Measurements from ENCODE around the gene ELFN1.

Gene ELFN1

DNA sequence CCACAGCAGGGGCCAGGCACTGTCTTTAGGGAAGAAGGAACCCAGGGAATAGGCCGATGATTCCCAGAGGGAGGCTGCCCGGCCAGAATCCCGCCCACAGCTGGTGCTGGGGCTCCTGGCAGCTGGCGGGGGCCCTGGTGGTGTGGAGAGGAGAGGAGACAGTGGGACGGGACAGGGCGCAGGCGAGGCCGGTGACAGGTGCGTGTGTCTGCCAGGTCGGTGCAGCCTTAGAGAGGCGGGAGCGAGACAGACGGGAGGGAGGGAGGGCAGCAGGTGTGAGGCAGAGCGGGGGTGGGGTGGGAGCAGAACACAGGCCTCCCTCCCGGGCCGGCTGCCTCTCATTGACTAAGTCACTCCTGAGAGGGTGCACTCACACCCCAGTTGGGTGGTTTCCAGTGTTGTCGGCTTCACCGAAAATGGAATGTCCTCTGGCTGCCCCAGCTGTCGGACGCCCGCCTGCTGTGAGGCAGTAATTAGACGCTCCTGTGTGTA lies 55.2 kb downstream of the ELFN1 start:
- Histone ChIP-seq H3K36me3 (ENCODE audit: insufficient read depth, low read length) (no peaks in the 10 kb centered on the region), H3K9me3 (ENCODE audit: insufficient read depth, low read depth, low read length) (no peaks in the 10 kb centered on the region), H3K4me1 (ENCODE audit: insufficient read depth, low read length) (peaks cover 3% of the 10 kb centered on the region; the same call in 1 of the 2 replicates), H3K9ac (ENCODE audit: low read depth, low read length) (no peak overlapping the region), H3K27me3 (ENCODE audit: insufficient read depth, low read length) (no peaks in the 10 kb centered on the region), H3K27ac (ENCODE audit: low read depth, low read length) (no peak overlapping the region), H3K4me3 (ENCODE audit: low read length) (no peak overlapping the region)
- WGBS = 65% methylated on average over 22 of the region's 22 CpGs

DNA sequence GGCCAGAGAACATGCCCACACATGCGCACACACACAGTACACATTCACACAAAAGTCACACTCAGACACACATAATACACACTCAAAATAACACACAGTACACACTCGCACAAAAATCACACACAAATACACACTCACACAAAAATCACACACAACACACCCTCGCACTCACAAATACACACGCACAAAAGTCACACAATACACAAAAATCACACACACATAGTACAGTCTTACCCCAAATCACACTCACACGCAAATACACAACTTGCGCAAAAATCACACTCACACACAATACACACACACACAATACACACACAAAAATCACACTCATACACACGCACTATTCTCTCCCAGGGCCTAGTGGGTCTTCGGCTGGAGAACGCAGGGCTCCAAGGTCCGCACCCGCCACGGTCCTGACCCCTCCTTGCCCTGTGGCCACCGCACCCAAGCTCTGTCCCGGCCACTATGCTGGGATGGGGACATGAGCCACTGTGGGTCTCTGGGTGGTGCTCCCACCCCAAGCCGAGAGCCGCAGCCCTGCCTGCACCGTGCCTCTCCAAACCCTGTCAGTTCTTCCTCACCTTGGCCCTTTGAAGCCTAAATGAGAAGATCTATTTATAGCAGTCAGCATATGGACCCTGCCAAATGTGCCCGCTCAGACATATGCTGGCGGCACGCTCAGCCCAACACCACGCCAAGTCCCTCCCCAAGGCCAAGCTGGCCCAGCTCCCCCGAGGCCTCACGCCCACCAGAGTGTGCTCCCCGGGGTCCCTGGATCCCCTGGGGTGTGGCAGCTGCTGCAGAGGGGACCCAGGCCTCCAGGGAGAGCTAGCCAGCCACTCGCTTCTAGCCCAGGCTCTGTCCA lies 55.9 kb downstream of the ELFN1 start:
- 92% methylated on average over 25 of the region's 25 CpGs for WGBS
- Histone ChIP-seq H3K4me1 (ENCODE audit: insufficient read depth, low read length) (peaks cover 3% of the 10 kb centered on the region; the same call in 1 of the 2 replicates), H3K4me3 (ENCODE audit: low read length) (no peak overlapping the region), H3K27me3 (ENCODE audit: insufficient read depth, low read length) (no peaks in the 10 kb centered on the region), H3K9me3 (ENCODE audit: insufficient read depth, low read depth, low read length) (no peaks in the 10 kb centered on the region), H3K27ac (ENCODE audit: low read depth, low read length) (no peak overlapping the region), H3K36me3 (ENCODE audit: insufficient read depth, low read length) (no peaks in the 10 kb centered on the region), H3K9ac (ENCODE audit: low read depth, low read length) (no peak overlapping the region)

- H3K27ac ChIP-seq (ENCODE audit: low read depth, low read length) = no peak overlapping the region
- H3K9ac ChIP-seq (ENCODE audit: low read depth, low read length) = no peak overlapping the region
- H3K9me3 ChIP-seq (ENCODE audit: insufficient read depth, low read depth, low read length) = no peaks in the 10 kb centered on the region
- peaks cover 3% of the 10 kb centered on the region; the same call in 1 of the 2 replicates for H3K4me1 ChIP-seq (ENCODE audit: insufficient read depth, low read length)
- H3K36me3 ChIP-seq (ENCODE audit: insufficient read depth, low read length) = no peaks in the 10 kb centered on the region
- no peak overlapping the region for H3K4me3 ChIP-seq (ENCODE audit: low read length)
- 89% methylated on average over 1 of the region's 2 CpGs for WGBS
- H3K27me3 ChIP-seq (ENCODE audit: insufficient read depth, low read length) = no peaks in the 10 kb centered on the region
Observed at GRCh38 chr7:1727079-1727478, 57.0 kb downstream of the ELFN1 start.

- H3K9ac ChIP-seq (ENCODE audit: low read depth, low read length) = no peak overlapping the region
- H3K9me3 ChIP-seq (ENCODE audit: insufficient read depth, low read depth, low read length) = no peaks in the 10 kb centered on the region
- no peak overlapping the region for H3K4me3 ChIP-seq (ENCODE audit: low read length)
- H3K27ac ChIP-seq (ENCODE audit: low read depth, low read length) = no peak overlapping the region
- 86% methylated on average over 15 of the region's 15 CpGs for WGBS
- H3K27me3 ChIP-seq (ENCODE audit: insufficient read depth, low read length) = no peaks in the 10 kb centered on the region
- H3K4me1 ChIP-seq (ENCODE audit: insufficient read depth, low read length) = peaks cover 3% of the 10 kb centered on the region; the same call in 1 of the 2 replicates
- no peaks in the 10 kb centered on the region for H3K36me3 ChIP-seq (ENCODE audit: insufficient read depth, low read length)
Observed at GRCh38 chr7:1727812-1728570, 57.9 kb downstream of the ELFN1 start.

DNA sequence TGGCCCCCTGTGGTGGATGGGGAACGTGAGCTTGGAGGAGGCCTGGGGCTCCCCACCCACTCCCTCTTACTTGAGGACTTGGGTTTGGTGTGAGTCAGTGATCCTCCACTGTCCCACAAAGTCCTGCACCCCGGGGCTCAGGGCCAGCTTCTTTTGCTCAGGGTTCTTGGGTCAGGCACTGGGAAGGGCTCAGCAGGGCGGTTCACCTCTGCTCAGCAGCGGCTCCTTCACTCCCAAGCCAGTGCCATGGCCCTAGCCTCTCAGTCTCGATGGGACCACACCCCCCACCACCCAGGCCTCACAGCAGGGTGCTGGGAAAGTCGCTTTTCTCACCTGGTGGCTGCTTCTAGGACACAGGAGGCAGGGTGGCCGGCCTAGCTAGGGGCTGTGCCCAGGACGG lies 59.1 kb downstream of the ELFN1 start:
- H3K27ac ChIP-seq (ENCODE audit: low read depth, low read length) = no peak overlapping the region
- no peak overlapping the region for H3K9ac ChIP-seq (ENCODE audit: low read depth, low read length)
- H3K27me3 ChIP-seq (ENCODE audit: insufficient read depth, low read length) = no peaks in the 10 kb centered on the region
- peaks cover 3% of the 10 kb centered on the region; the same call in 1 of the 2 replicates for H3K4me1 ChIP-seq (ENCODE audit: insufficient read depth, low read length)
- no peaks in the 10 kb centered on the region for H3K9me3 ChIP-seq (ENCODE audit: insufficient read depth, low read depth, low read length)
- no peak overlapping the region for H3K4me3 ChIP-seq (ENCODE audit: low read length)
- 94% methylated on average over 7 of the region's 8 CpGs for WGBS
- no peaks in the 10 kb centered on the region for H3K36me3 ChIP-seq (ENCODE audit: insufficient read depth, low read length)

- peaks cover 3% of the 10 kb centered on the region; the same call in 1 of the 2 replicates for H3K4me1 ChIP-seq (ENCODE audit: insufficient read depth, low read length)
- H3K9me3 ChIP-seq (ENCODE audit: insufficient read depth, low read depth, low read length) = no peaks in the 10 kb centered on the region
- no peaks in the 10 kb centered on the region for H3K27me3 ChIP-seq (ENCODE audit: insufficient read depth, low read length)
- H3K4me3 ChIP-seq (ENCODE audit: low read length) = no peak overlapping the region
- H3K36me3 ChIP-seq (ENCODE audit: insufficient read depth, low read length) = no peaks in the 10 kb centered on the region
- H3K27ac ChIP-seq (ENCODE audit: low read depth, low read length) = no peak overlapping the region
- no peak overlapping the region for H3K9ac ChIP-seq (ENCODE audit: low read depth, low read length)
- WGBS = 92% methylated on average over 16 of the region's 16 CpGs
Observed at GRCh38 chr7:1729773-1730172, 59.7 kb downstream of the ELFN1 start.

DNA sequence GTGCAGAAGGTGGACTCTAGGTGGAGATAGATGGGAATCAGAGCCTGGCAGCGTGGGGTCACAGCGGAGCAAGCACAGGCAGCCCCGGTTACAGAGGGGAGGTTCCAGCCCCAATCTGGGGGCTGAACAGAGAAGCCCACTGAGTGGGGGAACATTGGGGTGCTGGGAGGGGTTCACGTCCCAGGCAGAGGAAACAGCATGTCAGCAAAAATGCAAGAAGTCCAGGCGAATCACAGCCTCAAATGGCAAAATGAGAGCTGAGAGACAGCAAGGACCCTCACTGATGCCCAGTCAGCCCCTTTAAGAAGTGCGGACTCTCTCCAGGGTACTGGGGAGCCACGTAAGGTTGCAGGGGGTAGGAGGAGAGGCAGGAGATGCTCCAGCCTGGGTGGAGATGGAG lies 62.0 kb downstream of the ELFN1 start:
- H3K9me3 ChIP-seq (ENCODE audit: insufficient read depth, low read depth, low read length) = no peaks in the 10 kb centered on the region

DNA sequence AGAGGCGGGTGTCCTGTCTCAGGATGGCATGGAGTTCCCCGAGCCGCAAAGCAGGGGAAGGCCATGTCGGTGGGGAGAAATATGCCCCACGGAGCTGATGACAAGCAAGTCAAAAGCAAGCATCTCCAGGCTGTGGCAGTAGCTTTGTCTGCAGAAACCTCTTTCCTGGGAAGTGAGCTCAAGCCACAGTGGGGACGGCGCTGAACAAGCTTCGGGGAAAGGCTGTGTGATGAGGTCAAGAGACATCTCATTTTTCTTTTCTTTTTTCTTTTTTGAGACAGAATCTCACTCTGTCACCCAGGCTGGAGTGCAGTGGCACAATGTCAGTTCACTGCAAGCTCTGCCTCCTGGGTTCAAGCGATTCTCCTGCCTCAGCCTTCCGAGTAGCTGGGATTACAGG lies 62.6 kb downstream of the ELFN1 start:
- 89% methylated on average over 10 of the region's 10 CpGs for WGBS

More for the DNA sequence above, 62.0 kb downstream of the ELFN1 start:
- Histone ChIP-seq H3K36me3 (ENCODE audit: insufficient read depth, low read length) (no peaks in the 10 kb centered on the region), H3K27me3 (ENCODE audit: insufficient read depth, low read length) (no peaks in the 10 kb centered on the region), H3K4me3 (ENCODE audit: low read length) (no peak overlapping the region), H3K9ac (ENCODE audit: low read depth, low read length) (no peak overlapping the region), H3K27ac (ENCODE audit: low read depth, low read length) (no peak overlapping the region), H3K4me1 (ENCODE audit: insufficient read depth, low read length) (no peaks in the 10 kb centered on the region)
- 96% methylated on average over 7 of the region's 7 CpGs for WGBS

DNA sequence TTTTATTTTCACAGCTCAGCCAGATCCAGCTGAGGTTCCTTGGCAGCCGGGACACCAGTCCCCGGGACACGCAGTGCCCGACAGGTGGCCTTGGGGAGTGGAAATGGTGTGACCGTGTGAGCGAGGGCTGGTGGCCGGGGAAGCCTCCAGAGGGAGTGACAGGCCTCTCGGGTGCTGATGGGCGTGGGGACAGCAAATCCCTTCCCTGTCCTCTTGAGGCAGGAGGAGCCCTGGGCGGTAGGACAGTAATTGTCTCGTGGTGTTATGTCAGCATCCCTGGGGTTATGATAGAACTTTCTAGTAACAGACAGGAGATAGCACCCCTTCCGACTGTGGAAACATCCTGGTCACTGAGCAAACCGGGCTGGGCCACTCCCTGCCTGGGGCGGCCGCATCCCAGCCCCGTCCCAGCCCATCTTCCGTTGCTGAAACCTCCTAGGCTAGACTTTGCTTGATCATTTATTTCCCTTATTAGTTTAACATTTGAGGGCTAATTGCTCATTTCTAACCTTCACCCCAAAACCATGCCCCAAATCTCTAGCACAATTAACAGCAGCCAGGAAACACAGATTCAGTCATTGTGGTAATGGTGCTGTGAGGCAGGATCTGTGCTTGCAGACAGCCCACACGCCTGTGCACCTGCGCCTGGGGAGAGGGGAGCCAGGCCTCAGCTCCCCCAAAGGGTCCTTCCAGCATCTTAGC lies 63.3 kb downstream of the ELFN1 start:
- Histone ChIP-seq H3K9me3 (ENCODE audit: insufficient read depth, low read depth, low read length) (no peaks in the 10 kb centered on the region), H3K36me3 (ENCODE audit: insufficient read depth, low read length) (no peaks in the 10 kb centered on the region), H3K4me1 (ENCODE audit: insufficient read depth, low read length) (no peaks in the 10 kb centered on the region), H3K27ac (ENCODE audit: low read depth, low read length) (no peak overlapping the region), H3K27me3 (ENCODE audit: insufficient read depth, low read length) (no peaks in the 10 kb centered on the region), H3K9ac (ENCODE audit: low read depth, low read length) (no peak overlapping the region), H3K4me3 (ENCODE audit: low read length) (no peak overlapping the region)
- 87% methylated on average over 19 of the region's 19 CpGs for WGBS

More for the DNA sequence above, 62.6 kb downstream of the ELFN1 start:
- Histone ChIP-seq H3K9me3 (ENCODE audit: insufficient read depth, low read depth, low read length) (no peaks in the 10 kb centered on the region), H3K27ac (ENCODE audit: low read depth, low read length) (no peak overlapping the region), H3K4me3 (ENCODE audit: low read length) (no peak overlapping the region), H3K27me3 (ENCODE audit: insufficient read depth, low read length) (no peaks in the 10 kb centered on the region), H3K36me3 (ENCODE audit: insufficient read depth, low read length) (no peaks in the 10 kb centered on the region), H3K4me1 (ENCODE audit: insufficient read depth, low read length) (no peaks in the 10 kb centered on the region), H3K9ac (ENCODE audit: low read depth, low read length) (no peak overlapping the region)

- Histone ChIP-seq H3K4me3 (ENCODE audit: low read length) (no peak overlapping the region), H3K27me3 (ENCODE audit: insufficient read depth, low read length) (no peaks in the 10 kb centered on the region)
- WGBS = 93% methylated on average over 17 of the region's 17 CpGs
Observed at GRCh38 chr7:1733908-1734730, 64.0 kb downstream of the ELFN1 start.

More at GRCh38 chr7:1733908-1734730, 64.0 kb downstream of the ELFN1 start:
- no peaks in the 10 kb centered on the region for H3K9me3 ChIP-seq (ENCODE audit: insufficient read depth, low read depth, low read length)
- no peaks in the 10 kb centered on the region for H3K4me1 ChIP-seq (ENCODE audit: insufficient read depth, low read length)
- no peaks in the 10 kb centered on the region for H3K36me3 ChIP-seq (ENCODE audit: insufficient read depth, low read length)
- H3K9ac ChIP-seq (ENCODE audit: low read depth, low read length) = no peak overlapping the region
- H3K27ac ChIP-seq (ENCODE audit: low read depth, low read length) = no peak overlapping the region

Measured in HUES64 (cell line).